ENCODE measurements around the gene AR.

AR gene

DNA sequence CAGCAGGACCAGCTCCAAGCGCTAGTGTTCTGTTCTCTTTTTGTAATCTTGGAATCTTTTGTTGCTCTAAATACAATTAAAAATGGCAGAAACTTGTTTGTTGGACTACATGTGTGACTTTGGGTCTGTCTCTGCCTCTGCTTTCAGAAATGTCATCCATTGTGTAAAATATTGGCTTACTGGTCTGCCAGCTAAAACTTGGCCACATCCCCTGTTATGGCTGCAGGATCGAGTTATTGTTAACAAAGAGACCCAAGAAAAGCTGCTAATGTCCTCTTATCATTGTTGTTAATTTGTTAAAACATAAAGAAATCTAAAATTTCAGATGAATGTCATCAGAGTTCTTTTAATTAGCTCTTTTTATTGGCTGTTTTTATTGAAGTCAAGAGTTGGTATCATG, 186.5 kb downstream of the AR start:
- DNase-seq, result no peak

DNA sequence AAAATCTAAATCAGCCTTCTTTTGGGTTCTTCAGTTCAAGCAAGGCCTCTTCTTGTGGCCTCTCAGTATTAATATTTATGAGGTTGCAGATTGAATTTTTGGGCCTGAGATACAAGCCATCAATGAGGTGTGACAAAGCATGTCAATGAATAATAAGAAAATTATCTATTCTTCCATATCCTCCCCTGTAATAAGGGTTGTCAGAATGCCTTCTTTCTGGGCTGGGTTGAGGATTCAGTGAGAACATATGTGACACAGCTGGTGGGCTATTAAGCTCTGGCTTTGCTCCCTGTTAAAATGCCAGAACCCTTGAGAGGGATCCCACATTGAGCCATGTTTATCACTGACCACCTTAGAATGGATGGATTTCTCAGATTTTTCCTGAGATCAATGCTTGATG, 187.2 kb downstream of the AR start:
- no peak for DNase-seq

- no peak for DNase-seq
These were observed 189.0 kb downstream of the AR start for GRCh38 chrX:67732864-67733263.

DNA sequence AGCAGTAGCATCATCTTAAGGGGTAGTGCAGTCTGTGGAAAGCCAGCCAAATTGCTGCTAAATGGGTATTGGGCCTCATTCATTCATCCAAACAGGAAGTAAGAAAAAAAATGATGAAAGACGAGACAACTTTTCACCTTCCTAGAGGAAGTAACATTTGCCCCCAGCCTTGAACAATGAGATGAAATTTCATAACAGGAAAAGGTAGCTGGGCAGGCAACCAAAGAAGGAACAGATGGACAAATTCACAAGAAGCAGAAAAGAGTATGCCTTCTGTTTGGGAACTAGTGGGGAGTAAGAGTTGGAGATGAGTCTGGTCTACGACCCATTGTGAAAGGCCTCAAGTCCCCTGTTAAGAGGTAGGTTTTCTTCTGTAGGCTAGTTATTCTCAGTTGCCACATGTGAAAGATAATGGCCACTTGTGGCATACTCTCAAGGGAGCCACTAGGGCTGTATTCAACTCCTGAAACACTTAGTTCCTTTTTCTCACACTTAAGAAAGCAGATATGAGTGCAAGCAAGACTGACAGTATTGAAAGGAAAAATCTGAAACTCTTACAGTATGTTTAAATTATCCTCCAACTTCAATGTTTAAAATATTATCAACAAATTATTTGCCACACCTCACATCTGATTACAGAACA, 190.4 kb downstream of the AR start:
- no peak for DNase-seq

GRCh38 chrX:67749536-67749935, 205.7 kb downstream of the AR start:
- DNase-seq, result no peak

GRCh38 chrX:67750694-67751093, 206.9 kb downstream of the AR start:
- no peak for DNase-seq

- DNase-seq, result no peak
These were observed 215.2 kb downstream of the AR start for GRCh38 chrX:67759018-67759417.

- DNase-seq, result no peak
These were observed 233.3 kb downstream of the AR start for GRCh38 chrX:67777148-67777547.

DNA sequence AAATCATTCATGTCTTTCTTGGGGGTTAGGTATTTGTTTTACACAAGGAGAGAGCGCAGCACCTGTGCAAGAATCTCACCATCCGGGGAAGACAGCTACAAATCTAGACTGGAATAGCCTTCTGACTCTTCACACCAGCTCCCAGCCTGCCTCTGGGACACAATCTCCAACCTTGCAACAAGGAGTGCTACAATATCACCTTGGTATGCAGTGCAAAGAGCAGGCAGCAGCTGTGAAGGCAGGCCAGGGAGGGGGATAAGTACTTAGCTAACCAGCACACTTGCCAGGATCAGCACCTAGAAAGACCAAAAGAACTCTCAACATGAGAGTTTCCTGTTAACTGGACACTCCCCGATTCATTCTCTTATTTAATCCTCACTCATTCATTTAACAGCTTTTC, 235.3 kb downstream of the AR start:
- DNase-seq, result no peak
